ENCODE results near the gene DRGX.

DRGX gene

DNA sequence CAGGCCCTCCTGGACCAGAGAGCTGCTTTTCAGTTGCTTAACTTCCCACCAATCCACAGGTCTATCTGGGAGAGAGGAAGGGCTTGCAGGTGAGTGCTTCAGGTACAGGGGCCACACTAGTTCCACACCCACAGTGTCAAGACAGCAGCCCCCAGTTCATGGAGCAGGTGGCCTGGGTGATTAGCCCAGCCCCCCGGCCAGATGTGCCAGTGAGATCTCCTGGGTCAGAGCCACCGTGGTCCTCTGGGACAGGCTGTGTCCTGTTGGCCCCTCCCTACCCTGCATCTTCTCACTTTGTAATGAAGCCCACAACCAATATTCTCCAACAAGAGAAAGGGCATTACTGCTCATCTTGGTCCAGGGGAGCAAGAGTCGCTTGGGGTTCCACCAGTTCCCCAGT lies 30.6 kb downstream of the DRGX start:
- POLR2A ChIA-PET, result no interaction called here
- CTCF ChIA-PET, result no interaction called here
- TF ChIP-seq ARNT (IDR thresholded peaks at IDR 0.05) (no peak), BHLHE40 (IDR thresholded peaks at IDR 0.05; ENCODE audit: borderline replicate concordance) (no peak), L3MBTL2 (conservative IDR thresholded peaks at IDR 0.05) (no peak), ZNF384 (IDR thresholded peaks at IDR 0.05) (no peak), LEF1 (IDR thresholded peaks at IDR 0.05; ENCODE audit: borderline replicate concordance) (no peak), SP1 (IDR thresholded peaks at IDR 0.05) (no peak), SUZ12 (IDR thresholded peaks at IDR 0.05) (no peak), TARDBP (IDR thresholded peaks at IDR 0.05) (no peak), FOXK2 (IDR thresholded peaks at IDR 0.05) (no peak), NFRKB (IDR thresholded peaks at IDR 0.05) (no peak), CTBP1 (IDR thresholded peaks at IDR 0.05; ENCODE audit: borderline replicate concordance) (no peak), FOXM1 (IDR thresholded peaks at IDR 0.05; ENCODE audit: borderline replicate concordance) (no peak), FOXA1 (IDR thresholded peaks at IDR 0.05) (no peak), ELF4 (IDR thresholded peaks at IDR 0.05) (no peak), HDGF (IDR thresholded peaks at IDR 0.05; ENCODE audit: borderline replicate concordance) (no peak)
- no peak for DNase-seq (ENCODE audit: extremely low spot score)

GRCh38 chr10:49364747-49365146 lies 31.1 kb downstream of the DRGX start:
- no peak for TF ChIP-seq L3MBTL2 (conservative IDR thresholded peaks at IDR 0.05)
- no peak for TF ChIP-seq NFRKB (IDR thresholded peaks at IDR 0.05)
- TF ChIP-seq, protein P1, sequence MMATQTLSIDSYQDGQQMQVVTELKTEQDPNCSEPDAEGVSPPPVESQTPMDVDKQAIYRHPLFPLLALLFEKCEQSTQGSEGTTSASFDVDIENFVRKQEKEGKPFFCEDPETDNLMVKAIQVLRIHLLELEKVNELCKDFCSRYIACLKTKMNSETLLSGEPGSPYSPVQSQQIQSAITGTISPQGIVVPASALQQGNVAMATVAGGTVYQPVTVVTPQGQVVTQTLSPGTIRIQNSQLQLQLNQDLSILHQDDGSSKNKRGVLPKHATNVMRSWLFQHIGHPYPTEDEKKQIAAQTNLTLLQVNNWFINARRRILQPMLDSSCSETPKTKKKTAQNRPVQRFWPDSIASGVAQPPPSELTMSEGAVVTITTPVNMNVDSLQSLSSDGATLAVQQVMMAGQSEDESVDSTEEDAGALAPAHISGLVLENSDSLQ (IDR thresholded peaks at IDR 0.05), result no peak
- TF ChIP-seq SP1 (IDR thresholded peaks at IDR 0.05), result no peak
- TF ChIP-seq FOXA1 (IDR thresholded peaks at IDR 0.05), result no peak
- no peak for TF ChIP-seq ZNF384 (IDR thresholded peaks at IDR 0.05)
- TF ChIP-seq HDGF (IDR thresholded peaks at IDR 0.05; ENCODE audit: borderline replicate concordance), result no peak
- no peak for TF ChIP-seq ARNT (IDR thresholded peaks at IDR 0.05)
- no peak for TF ChIP-seq LEF1 (IDR thresholded peaks at IDR 0.05; ENCODE audit: borderline replicate concordance)
- TF ChIP-seq FOXM1 (IDR thresholded peaks at IDR 0.05; ENCODE audit: borderline replicate concordance), result no peak
- no peak for TF ChIP-seq FOXK2 (IDR thresholded peaks at IDR 0.05)
- TF ChIP-seq SUZ12 (IDR thresholded peaks at IDR 0.05), result no peak
- TF ChIP-seq ELF4 (IDR thresholded peaks at IDR 0.05), result no peak
- no peak for TF ChIP-seq CTBP1 (IDR thresholded peaks at IDR 0.05; ENCODE audit: borderline replicate concordance)
- TF ChIP-seq TARDBP (IDR thresholded peaks at IDR 0.05), result no peak
- ChIA-PET POLR2A (no interaction called here), CTCF (no interaction called here)
- DNase-seq (ENCODE audit: extremely low spot score), result no peak

DNA sequence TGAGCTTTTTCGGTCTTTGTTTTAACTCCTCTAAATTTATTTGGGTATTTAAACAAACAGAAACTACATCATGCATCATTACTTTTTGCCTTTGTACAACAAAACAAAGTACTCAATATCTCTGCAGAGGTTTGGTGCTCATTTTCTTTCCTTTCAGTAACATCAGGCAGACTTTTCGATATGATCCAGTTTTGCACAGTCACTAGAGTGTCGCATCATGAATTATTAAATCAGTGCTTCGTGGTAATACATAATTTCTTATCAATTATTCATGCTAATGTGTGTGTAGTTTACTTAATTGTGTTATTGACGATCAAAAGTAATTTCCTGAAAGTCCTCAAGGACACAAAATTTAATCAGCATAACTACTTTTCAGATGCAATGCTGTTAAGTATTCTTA lies 31.8 kb downstream of the DRGX start:
- ChIA-PET POLR2A (no interaction called here), CTCF (no interaction called here)
- TF ChIP-seq TARDBP (IDR thresholded peaks at IDR 0.05), result no peak
- TF ChIP-seq ARNT (IDR thresholded peaks at IDR 0.05), result no peak
- TF ChIP-seq CTBP1 (IDR thresholded peaks at IDR 0.05; ENCODE audit: borderline replicate concordance), result no peak
- TF ChIP-seq FOXK2 (IDR thresholded peaks at IDR 0.05), result no peak
- TF ChIP-seq LEF1 (IDR thresholded peaks at IDR 0.05; ENCODE audit: borderline replicate concordance), result no peak
- TF ChIP-seq L3MBTL2 (conservative IDR thresholded peaks at IDR 0.05), result no peak
- no peak for DNase-seq (ENCODE audit: extremely low spot score)

- POLR2A ChIA-PET, result no interaction called here
- no peak for DNase-seq (ENCODE audit: extremely low spot score)
- CTCF ChIA-PET, result no interaction called here
- no peak for TF ChIP-seq ELF4 (IDR thresholded peaks at IDR 0.05)
- TF ChIP-seq NFRKB (IDR thresholded peaks at IDR 0.05), result no peak
- no peak for TF ChIP-seq LEF1 (IDR thresholded peaks at IDR 0.05; ENCODE audit: borderline replicate concordance)
- no peak for TF ChIP-seq BHLHE40 (IDR thresholded peaks at IDR 0.05; ENCODE audit: borderline replicate concordance)
- no peak for TF ChIP-seq TARDBP (IDR thresholded peaks at IDR 0.05)
- no peak for TF ChIP-seq FOXM1 (IDR thresholded peaks at IDR 0.05; ENCODE audit: borderline replicate concordance)
- TF ChIP-seq, protein P1 (IDR thresholded peaks at IDR 0.05), result no peak
Measured at GRCh38 chr10:49363309-49364031, 32.4 kb downstream of the DRGX start.

GRCh38 chr10:49362596-49363260 lies 33.2 kb downstream of the DRGX start:
- POLR2A ChIA-PET, result interaction anchor here (0.6 kb wide), 1 partner anchor 373 kb away, joined by 3 read pairs; no protein-coding TSS in a partner anchor
- CTCF ChIA-PET, result no interaction called here
- TF ChIP-seq FOXK2 (IDR thresholded peaks at IDR 0.05) (no peak), ARNT (IDR thresholded peaks at IDR 0.05) (no peak), LEF1 (IDR thresholded peaks at IDR 0.05; ENCODE audit: borderline replicate concordance) (no peak), L3MBTL2 (conservative IDR thresholded peaks at IDR 0.05) (no peak), CTBP1 (IDR thresholded peaks at IDR 0.05; ENCODE audit: borderline replicate concordance) (no peak), ELF4 (IDR thresholded peaks at IDR 0.05) (no peak), NFRKB (IDR thresholded peaks at IDR 0.05) (no peak), HDGF (IDR thresholded peaks at IDR 0.05; ENCODE audit: borderline replicate concordance) (no peak), ZNF384 (IDR thresholded peaks at IDR 0.05) (no peak), FOXA1 (IDR thresholded peaks at IDR 0.05) (no peak)
- DNase-seq (ENCODE audit: extremely low spot score), result no peak

- ChIA-PET POLR2A (interaction anchor here (0.6 kb wide), 1 partner anchor 372 kb away, joined by 3 read pairs; no protein-coding TSS in a partner anchor), CTCF (no interaction called here)
- no peak for TF ChIP-seq FOXM1 (IDR thresholded peaks at IDR 0.05; ENCODE audit: borderline replicate concordance)
- no peak for TF ChIP-seq ZNF384 (IDR thresholded peaks at IDR 0.05)
- TF ChIP-seq CTBP1 (IDR thresholded peaks at IDR 0.05; ENCODE audit: borderline replicate concordance), result no peak
- TF ChIP-seq SP1 (IDR thresholded peaks at IDR 0.05), result no peak
- TF ChIP-seq BHLHE40 (IDR thresholded peaks at IDR 0.05; ENCODE audit: borderline replicate concordance), result no peak
- TF ChIP-seq NFRKB (IDR thresholded peaks at IDR 0.05), result no peak
- no peak for DNase-seq (ENCODE audit: extremely low spot score)
Measured at GRCh38 chr10:49361735-49362568, 33.9 kb downstream of the DRGX start.

Data from HEK293T (cell line).